Stomach smooth muscle (tissue), 2 donors: ENCODE results near the gene PLCB2.

ENCODE experiments used
- H3K27ac ChIP-seq: one replicate; pipeline ENCODE4 v1.7.0; 2013; ENCODE audit warnings: mild to moderate bottlenecking, low read length, inconsistent platforms
- H3K27me3 ChIP-seq, 2 donors: one replicate each; pipeline ENCODE4 v1.7.0; 2013; ENCODE audit warnings: low read length in 2 of 2; ENCODE audit not compliant: insufficient read depth in 2 of 2, control insufficient read depth in 1 of 2
- H3K36me3 ChIP-seq, 2 donors: one replicate each; pipeline ENCODE4 v1.7.0; 2013; ENCODE audit warnings: low read length in 2 of 2; ENCODE audit not compliant: control insufficient read depth in 2 of 2, insufficient read depth in 2 of 2
- H3K4me1 ChIP-seq: one replicate; pipeline ENCODE4 v1.7.0; 2013; ENCODE audit warnings: low read length; ENCODE audit not compliant: control insufficient read depth, insufficient read depth
- H3K4me3 ChIP-seq, 2 donors: one replicate each; pipeline ENCODE4 v1.7.0; 2013; ENCODE audit warnings: low read length in 2 of 2
- H3K9ac ChIP-seq, 2 donors: one replicate each; pipeline ENCODE4 v1.7.0; 2013; ENCODE audit warnings: low read length in 2 of 2, mild to moderate bottlenecking in 1 of 2
- H3K9me3 ChIP-seq, 2 donors: one replicate each; pipeline ENCODE4 v1.7.0; 2013; ENCODE audit warnings: low read length in 2 of 2; ENCODE audit not compliant: control insufficient read depth in 2 of 2
- donor health status: healthy.
- donor health status: Pancreatic carcinoma.

Gene PLCB2

DNA sequence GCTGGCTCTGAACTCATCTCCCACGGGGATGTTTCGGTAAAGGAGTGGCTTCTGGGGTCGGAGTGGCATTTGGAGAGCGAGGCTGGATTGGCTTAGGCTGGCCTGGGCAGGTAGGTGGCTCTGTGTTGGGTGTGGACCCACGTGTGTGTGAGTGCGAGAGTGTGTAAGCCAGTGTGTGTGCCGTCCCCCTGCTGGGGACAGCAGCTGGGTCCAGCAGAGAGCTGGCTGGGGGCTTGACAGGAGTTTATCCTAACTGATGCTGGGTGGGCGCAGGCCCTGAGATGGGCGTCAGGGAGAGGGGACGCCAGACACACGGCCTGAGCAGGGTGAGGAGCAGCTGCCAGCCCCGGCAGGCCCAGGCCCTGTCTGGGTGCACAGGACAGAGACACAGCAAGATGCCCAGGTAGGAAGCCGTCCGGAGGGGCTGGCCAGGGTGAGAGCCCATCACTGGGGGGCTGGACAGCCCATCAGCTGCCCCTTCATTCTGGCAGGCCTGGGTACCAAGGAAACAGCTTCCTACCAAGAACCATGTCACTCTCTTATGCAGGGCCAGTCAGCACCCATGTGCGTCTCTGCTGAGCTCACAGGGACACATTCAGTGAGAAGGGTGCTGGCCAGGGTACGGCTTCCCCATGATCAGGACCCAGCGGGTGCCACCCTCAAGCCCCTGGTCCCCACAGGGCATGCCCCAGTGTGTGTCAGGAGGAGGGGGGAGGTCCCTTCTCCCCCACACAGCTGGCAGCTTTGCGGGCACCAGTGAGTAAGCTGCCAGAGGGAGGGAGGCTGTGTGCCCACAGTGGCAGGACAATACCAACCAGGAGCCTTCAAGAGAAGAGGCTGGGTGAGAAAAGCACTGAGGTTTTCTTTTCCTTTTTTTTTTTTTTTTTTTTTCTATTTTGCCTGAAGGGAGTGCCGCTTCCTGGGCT lies 67.8 kb downstream of the PLCB2 start:
- peaks cover 6 to 16% of the 10 kb centered on the region in 2 donors for H3K27me3 ChIP-seq
- H3K4me1 ChIP-seq: peaks cover 7% of the 10 kb centered on the region
- no peaks in the 10 kb centered on the region for H3K36me3 ChIP-seq
- no peak overlapping the region for H3K9ac ChIP-seq
- no peak overlapping the region for H3K4me3 ChIP-seq
- no peak overlapping the region for H3K27ac ChIP-seq
- H3K9me3 ChIP-seq: no peaks in the 10 kb centered on the region

GRCh38 chr15:40239404-40239692 lies 68.4 kb downstream of the PLCB2 start:
- Histone ChIP-seq H3K9ac (peak overlapping the region in 1 of 2 donors; percentile 22), H3K27ac (no peak overlapping the region)

GRCh38 chr15:40238532-40239403 lies 69.0 kb downstream of the PLCB2 start, which contains the start of gene PAK6:
Gene PAK6, plus strand, starts transcription at chr15:40239063. Its CDS starts 25,723 bp downstream, at chr15:40264786.
- no peaks in the 10 kb centered on the region for H3K36me3 ChIP-seq
- H3K9me3 ChIP-seq: no peaks in the 10 kb centered on the region
- peaks cover 10% of the 10 kb centered on the region for H3K4me1 ChIP-seq
- H3K4me3 ChIP-seq: peak within 1 kb of the TSS; percentile 55
- peaks cover 6 to 16% of the 10 kb centered on the region in 2 donors for H3K27me3 ChIP-seq
- H3K9ac ChIP-seq: peak within 1 kb of the TSS in 1 of 2 donors; percentile 22
- H3K27ac ChIP-seq: no peak within 1 kb of the TSS

More at GRCh38 chr15:40239404-40239692, 68.4 kb downstream of the PLCB2 start:
- Histone ChIP-seq H3K4me3 (peak overlapping the region; percentile 55), H3K27me3 (peaks cover 6 to 16% of the 10 kb centered on the region in 2 donors), H3K36me3 (no peaks in the 10 kb centered on the region), H3K4me1 (peaks cover 10% of the 10 kb centered on the region), H3K9me3 (no peaks in the 10 kb centered on the region)
